HG03159 (cell line): ENCODE results near the gene EFNA3.
"Not testable (repeated sequence)": the region's sequence is repeated elsewhere in the genome, so short reads cannot be mapped to it uniquely, and the experiment has no call there.

Experiments
- ATAC-seq: cut with Tn5 transposase; IDR thresholded peaks from one replicate; pipeline ENCODE4 v1.9.1; 2021; ENCODE audit warnings: mild to moderate bottlenecking, moderate library complexity; ENCODE audit not compliant: unreplicated experiment

The EFNA3 gene

DNA sequence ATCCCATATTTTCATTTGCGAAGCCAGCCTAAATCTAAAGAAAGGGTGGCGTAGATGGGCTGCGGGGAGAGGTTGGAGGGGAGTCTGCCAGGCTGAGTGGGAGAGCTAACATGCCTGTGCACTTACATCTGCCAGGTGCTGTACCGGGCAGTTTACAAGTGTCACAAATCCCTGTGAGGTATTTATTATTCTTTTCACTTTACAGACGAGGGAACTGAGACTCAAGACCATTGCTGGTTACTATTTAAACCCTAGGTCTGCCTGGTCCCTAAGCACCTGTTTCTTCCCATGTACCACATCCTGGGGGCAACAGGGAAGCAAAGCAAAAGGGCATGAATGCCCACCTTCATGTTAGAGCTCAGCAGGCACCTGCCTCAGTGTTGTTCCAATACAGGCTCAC lies 29.7 kb downstream of the EFNA3 start:
- ATAC-seq, result no peak

DNA sequence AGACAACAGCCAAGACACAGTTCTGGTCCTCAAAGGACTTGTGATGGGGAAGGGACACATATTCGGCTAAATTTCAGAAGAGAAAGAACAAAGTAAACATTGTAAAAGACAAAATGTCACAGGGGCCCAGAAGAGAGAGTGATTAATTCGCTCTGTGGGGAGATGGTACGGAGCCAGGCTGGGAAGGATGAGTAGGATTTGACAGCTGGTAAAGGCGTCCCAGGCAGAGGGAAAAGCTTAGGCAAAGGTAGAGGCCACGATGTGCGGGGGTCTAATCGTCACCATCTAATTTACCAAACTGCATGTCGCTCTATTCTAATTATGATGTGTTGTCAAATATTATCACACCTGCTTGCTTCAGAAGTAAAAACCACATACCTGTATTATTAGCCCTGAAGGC lies 31.7 kb downstream of the EFNA3 start:
- no peak for ATAC-seq

DNA sequence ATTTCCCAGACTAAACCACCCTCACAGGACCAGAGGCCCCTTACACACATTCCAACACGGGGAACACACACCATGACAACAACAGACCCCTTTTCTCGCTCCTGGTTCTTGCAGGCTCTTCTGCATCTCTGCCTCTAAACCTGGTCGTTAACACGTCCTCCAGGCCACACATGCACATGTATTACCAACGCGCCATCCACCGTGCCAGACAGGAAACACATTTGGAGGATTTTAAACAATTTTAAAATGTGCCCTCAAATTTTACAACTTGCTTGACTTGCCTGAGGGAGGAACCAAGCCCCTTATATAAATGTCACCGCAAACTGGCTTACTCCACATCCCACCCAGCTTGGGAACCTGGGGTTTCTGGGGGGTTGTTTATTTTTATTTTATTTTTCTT lies 32.2 kb downstream of the EFNA3 start:
- no peak for ATAC-seq

DNA sequence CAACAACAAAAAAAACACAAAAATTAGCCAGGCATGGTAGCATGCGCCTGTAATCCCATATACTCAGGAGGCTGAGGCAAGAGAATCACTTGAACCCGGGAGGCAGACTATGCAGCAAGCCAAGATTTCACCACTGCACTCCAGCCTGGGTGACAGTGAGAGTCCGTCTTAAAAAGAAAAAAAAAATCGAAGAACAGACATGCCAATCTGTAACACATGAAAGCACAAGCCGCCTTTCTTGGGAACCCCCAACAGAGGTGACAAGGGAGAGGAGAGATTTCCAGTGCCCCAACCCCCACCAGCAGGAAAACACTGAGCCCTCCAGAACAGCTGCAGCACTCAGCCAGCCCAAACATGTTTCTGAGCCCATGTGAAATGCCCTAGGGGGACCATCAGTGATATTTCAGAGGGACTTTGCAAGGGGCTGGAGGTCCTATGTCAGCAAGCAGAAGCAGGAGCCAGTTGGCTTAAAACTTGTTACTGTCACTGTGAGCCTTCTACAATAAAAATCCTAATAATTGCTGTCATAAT lies 34.9 kb downstream of the EFNA3 start:
- ATAC-seq, result no peak

DNA sequence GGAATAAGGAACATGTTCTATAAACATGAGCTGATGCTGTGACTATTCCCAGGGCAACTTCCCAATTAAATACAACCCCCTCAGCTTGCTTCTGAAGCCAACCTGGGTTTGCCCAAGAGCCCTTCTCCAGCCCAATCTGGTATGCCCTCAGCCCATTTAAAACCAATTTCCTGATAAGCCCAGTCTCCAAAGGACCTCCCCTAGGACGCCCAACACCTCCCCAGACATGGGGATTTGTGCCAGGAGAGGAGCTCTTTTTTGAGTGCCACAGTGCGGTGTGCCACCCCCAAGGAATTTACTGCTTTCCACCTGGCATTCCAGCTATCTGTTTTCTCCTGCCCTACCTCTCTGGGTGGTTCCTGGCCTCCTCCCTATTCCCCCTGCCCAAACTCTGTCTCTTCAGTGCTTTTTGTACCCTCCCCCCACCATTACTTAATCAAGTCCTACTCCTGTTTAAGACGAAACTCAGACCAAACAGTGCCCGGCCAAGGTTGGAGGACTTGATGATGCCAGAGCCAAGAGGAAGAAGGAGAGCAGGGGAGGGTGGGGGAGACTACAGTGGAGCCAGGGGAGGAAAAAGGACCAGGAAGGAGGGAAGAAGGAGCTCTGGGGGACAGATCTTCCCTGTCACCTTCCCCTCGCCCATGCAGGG lies 37.6 kb downstream of the EFNA3 start:
- no peak for ATAC-seq

DNA sequence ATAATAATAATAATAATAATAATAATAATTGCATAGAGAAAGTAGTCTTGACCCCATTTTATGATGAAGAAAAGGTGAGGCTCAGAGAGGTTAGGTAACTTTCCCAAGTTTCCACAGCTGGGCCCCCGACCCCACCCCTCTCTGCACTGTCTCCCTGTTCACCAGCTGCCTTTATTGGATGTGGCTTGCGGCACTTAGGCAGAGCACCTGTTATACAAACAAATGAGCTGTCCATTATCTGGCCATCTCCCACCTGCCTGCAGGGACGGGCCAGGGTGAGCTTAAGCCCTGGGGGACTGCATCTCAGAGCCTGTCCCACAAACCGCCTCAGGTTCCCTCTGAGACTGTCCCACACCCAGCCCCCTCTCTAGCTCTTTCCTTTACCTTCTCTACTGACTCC lies 39.0 kb downstream of the EFNA3 start:
- no peak for ATAC-seq

DNA sequence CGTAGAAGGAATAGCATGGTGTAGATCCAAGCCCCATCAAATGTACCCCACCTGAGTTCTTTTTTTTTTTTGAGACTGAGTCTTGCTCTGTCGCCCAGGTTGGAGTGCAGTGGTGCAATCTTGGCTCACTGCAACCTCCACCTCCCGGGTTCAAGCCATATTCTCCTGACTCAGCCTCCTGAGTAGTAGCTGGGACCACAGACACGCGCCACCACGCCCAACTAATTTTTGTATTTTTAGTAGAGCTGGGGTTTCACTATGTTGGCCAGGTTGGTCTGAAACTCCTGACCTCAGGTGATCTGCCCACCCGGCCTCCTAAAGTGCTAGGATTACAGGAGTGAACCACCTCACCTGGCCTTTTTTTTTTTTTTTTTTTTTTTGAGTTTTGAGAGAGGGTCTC lies 39.5 kb downstream of the EFNA3 start:
- not testable (repeated sequence) for ATAC-seq

DNA sequence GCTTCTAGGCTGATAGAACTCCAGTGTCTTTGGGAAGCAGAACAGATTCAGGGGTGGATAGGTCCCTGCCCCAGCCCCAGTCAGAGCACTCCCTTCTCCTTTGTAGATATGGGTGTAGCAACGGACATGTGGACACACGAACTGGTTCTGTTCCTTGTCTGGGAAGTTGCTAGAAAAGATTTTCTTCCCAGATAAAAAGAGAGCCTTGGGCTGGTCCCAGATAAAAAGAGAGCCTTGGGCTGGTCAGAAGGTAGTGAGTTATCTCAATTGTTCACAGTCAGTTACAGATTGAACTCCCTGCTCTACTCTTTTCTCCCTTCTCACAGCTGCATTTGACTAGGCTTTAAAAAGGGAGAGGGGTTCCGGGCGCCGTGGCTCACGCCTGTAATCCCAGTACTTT lies 41.6 kb downstream of the EFNA3 start:
- no peak for ATAC-seq

DNA sequence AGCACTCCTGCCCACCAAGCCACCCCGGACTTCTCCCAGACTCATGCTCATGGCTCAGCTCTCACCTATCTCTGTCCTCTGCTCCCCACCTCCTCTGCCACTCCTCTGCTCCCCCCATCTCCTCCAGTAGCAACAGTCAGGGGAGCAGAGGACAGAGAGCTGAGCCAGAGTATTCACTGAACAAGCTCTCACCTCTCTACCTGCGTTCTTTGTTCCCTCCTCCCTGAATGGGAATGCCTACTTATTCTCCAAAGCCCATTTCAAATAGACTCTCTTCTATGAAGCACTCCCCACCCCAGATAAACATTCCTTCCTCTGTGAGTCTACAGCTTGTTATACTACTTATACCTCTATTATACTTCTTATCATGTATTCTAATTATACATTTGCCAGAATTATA lies 42.6 kb downstream of the EFNA3 start:
- ATAC-seq, result no peak

DNA sequence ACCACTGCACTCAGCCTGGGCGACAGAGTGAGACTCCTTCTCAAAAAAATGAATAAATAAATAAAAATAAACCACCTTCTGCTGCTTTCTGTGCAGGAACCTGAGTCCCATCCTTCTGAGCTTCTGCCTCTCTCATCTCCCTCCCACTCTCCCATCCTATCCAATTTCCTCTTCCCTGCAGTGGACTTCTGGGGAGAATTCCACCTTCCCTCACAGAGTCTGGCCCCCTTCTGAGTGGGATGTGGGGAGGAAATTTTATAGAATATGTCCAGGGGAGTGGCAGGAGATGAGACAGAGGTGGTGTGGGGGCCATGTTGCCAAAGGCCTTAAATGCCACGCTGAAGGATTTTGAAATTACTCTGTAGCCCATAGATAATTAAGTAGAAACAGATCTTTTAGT lies 43.7 kb downstream of the EFNA3 start:
- ATAC-seq, result no peak

DNA sequence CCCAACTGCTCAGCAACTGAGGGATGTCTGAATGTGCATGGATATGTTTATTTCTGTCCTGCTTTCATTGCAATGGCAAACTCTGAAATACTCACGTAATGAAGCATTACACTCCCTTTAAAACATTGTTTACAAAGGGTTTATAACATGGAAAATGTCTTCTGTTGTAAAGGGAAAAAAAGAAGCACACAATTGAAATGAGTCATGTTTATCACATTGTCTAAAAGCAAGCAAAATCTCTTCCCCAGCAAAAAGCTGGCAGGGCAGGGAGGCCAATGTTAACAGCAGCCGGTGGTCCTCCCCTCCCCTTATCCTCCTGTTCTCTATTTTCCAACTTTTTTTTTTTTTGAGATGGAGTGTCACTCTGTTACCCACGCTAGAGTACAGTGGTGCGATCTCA lies 45.2 kb downstream of the EFNA3 start:
- no peak for ATAC-seq

DNA sequence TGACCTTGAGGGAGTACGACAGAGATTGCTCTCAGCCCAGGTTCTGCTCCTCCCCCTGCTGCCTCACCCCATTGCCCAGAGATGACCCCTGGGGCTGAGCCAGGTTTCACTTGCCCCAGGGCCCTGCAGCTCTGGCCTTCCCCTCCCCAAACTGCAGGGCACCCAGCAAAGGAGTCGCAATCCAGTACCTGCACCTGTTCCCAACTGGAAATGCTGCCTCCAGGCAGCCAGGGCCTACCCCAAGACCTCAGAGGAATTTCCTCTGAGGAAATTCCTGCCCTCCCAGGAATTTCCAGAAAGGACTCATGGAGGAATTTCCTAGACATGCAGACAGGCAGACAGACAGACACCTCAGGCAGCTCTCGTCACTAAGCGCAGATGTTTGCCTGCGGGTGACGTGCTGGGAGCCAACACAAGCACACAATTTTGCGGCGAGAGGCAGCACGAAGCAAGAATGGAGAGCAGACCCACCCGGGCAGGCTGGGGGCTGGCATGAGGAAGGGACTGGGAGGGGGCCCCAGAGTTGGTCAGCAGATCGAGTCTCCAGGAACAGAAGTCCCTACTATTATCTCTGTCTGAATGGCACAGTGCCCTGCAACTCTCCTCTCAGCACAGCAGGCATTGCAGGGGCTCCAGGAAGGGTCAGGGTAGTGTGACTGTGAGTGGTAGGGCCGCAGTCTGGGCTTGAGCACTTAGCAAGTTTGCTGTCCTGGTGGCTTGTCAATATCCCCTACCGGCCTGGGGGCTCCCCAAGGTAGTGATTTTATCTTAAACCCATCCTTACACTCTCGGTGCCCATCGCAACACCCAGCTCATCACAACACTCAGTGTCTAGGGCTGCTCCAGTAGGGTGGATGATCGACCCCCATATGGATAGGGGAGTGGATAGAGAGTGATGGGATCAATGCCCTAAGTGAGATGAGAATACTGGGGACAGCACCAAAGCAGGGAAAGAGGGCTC lies 46.1 kb downstream of the EFNA3 start:
- no peak for ATAC-seq

DNA sequence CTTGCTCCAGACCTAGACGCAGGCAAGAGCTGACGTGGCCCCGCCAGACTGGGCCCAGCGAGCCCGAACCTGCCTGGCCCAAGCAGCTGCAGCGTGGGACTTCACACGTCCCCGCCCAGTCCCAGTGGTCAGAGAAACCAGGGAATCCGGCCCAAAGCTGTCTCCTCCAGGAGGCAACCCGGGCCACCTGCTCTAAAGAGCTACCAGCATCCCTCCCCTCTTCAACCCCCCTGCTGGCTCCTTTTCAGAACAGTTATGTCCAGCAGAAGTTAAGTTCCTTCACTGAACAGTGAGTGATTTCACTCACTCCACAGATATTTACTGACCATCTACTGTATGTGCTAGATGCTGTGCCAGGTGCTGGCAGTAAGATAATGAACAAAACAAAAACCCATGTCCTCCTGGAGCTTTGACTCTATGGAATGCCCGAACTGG lies 46.9 kb downstream of the EFNA3 start:
- ATAC-seq, result no peak

DNA sequence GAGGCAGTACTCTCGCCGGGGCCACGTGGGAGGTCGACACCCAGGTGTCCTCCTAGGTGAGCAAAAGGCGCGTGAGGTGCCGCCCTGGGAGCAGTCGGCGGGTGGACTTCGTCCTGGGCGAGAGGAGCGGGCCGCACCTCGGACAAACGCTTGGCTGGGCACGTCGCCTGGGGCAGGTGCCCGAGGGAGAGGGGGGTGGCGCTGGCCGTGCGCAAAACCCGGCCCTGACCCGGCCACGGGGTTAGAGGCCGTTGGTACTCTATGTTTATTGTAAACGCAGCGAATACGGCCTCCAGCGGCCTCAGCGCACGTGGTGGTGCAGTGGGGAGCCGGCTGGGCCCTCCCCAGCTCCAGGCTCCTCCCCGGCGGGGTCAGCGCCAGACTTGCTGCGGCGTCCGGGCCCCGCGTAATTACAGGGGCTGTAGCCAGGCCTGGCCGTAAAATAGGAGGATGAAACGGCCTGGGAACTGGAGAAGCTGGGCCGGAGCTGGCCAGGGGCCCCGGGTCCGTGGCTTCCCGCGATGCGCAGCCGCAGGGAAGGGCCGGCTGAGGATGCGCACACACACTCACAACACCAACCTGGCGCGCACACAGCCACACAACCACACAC lies 47.4 kb downstream of the EFNA3 start:
- ATAC-seq, result no peak

DNA sequence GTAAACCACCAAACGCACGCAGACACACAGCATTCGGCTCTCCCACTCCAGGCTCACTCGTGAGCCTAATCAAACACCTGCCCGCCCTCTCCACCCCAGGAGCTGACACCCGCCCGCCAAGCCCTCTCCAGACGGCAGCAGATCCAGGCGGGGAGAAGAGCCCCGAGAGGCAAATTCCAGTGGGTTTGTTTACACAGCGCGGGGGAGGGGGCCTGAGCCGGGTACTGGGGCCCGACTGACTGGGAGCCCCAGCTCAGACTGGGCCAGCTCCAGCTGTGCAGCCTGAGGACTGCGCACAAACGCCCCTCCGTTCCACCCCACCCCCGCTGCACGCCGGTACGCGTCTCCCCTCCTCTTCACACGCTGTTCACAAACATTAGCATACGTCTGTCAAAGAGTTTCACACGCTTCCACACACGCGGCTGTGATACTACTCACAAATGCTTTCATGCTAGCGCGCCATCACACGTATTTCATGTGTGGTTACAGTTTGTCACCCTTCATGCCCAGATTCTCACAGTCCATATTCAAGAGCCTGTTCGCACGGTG lies 48.0 kb downstream of the EFNA3 start:
- no peak for ATAC-seq

DNA sequence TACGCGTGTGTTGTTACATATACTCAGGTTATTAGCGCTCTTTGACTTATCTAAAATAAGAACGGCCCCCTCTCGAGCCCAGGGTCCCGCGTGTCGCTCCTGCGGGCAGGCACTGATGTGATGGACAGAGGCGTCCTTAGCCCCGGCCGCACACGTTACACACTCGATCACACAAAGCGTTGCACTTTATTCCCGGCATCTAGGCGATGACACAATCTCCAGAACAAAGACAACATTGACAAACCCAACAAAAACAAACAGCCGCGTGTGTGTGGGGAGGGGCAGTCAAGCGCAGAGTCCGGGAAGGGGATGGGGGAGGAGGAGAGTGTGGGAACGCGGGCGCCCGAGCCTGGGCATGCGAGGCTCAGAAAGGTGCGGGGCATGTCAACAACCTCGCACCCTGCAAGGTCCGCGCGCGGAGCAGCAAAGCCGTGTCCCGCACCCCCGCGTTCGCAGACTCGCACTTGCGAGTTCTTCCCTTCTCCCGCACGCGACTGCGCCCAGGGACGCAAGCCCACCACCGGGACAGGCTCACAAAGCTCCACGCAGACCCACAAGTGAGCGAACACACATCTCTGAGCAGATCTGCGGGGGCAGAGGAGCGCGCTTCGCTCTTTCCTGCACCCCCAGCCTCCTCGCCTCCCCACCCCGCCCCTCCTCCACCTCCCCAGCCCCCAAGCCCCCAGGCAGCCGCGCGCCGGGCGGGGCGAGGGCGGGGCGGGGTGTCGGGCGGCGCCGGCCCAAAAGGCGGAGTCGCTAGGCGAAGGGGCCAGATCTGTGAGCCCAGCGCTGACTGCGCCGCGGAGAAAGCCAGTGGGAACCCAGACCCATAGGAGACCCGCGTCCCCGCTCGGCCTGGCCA lies 48.7 kb downstream of the EFNA3 start, which contains the start of gene EFNA1:
Gene EFNA1, plus strand, starts transcription at position 772 of the 862 bp plus-strand sequence. CDS start 102 bp downstream, outside the sequence.
- no peak for ATAC-seq

DNA sequence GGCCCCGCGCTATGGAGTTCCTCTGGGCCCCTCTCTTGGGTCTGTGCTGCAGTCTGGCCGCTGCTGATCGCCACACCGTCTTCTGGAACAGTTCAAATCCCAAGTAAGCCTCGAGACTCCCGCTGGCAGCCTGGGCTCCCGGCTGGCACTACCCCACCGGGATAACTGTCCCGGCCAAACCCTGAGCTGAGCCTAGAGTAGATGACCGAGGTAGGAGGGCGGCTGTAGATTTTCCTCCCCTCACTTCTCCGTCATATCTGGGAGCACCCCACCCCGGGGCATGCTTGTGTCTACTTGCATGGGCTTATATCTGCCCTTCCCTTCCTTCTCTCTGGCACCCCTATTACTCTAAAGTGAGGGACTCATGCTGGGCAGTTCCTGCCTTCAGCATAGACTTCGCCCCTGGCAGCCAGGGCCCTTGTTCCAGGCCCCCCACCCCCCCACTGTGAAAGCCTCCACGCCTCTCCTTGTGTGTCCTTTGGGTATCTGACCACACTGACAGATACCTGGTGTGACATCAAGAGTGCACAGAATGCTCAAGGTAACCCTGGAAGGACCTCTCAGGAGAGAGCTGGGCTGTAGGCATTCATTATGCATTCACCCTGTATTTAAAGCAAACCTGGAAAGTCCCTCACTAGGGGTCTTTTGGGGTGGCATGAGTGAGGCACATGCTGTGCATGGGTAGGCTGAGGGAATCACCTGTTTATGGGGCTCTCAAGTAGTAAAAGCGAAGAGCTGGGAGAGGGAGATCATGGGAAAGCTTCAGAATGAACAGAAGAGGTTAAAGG lies 49.5 kb downstream of the EFNA3 start:
- ATAC-seq, result no peak

DNA sequence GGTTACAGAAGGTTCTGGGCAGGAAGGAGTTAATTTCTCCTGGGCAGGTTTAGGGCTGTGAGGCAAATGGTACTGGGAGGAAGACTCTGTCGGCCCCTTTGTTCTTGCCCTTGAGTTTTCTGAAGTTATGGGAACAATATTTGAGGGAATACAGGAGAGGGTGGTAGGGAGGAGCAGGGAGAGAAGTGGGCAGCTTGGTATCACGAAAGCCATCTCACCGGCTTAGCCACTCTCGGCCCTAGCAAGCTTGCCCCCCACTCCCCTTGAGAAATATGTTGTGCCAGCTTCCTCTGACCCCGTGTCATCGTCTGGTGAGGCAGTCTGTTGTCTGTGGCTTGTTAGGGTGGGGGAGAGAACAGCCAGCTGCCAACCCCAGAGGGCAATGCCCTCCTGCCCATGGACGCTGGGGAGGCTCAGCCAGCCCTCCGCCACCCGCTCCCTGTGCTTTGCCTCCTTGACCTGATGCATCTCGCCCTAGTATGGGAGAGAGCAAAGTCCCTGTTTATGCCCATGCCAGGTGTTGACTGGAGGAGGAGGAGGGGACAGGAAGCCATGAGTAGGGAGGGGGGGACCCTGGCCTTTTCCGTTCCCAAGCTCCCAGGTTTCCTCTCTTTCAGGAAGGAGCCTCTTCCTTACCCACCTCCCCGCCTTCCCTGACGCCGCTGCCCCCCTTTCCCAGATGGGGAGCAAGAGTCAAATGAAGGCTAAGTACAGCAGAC lies 50.3 kb downstream of the EFNA3 start:
- ATAC-seq, result no peak
